Prostate gland (tissue), 2 donors: ENCODE results near the gene GPR158.
"Not testable (repeated sequence)": the region's sequence is repeated elsewhere in the genome, so short reads cannot be mapped to it uniquely, and the experiment has no call there.

Experiments used
- CTCF ChIP-seq, 4 experiments: fragments of 200-600 bp in 2 of 4; fragments of 450-650 bp in 2 of 4; sonication (generic) in 2 of 4; IDR thresholded peaks; 1 replicate in 3 of 4; 2 replicates in 1 of 4; pipeline ENCODE4 v1.5.1; 2016 to 2019; ENCODE audit warnings: antibody characterized with exemption in 4 of 4, mild to moderate bottlenecking in 2 of 4, moderate library complexity in 2 of 4
- POLR2AphosphoS5 ChIP-seq: sonication (generic); formaldehyde crosslinking; IDR thresholded peaks from one replicate; pipeline ENCODE4 v1.6.1; 2017; ENCODE audit warnings: antibody characterized with exemption

GRCh38 chr10:25382901-25383300 lies 208.1 kb downstream of the GPR158 start:
- TF ChIP-seq POLR2AphosphoS5; CTCF (IDR thresholded peaks at IDR 0.05): not testable (repeated sequence)
